H7 (cell line): Measurements from ENCODE around the gene AGAP1. TPM values are rescaled to one million over a fixed set of nuclear protein-coding genes. Genes with fewer than 3 reads are reported as not detected.

Experiments
- DNase-seq: peaks from one replicate; pipeline ENCODE4 v3.0.0; 2012
- H3K27me3 ChIP-seq: 2 replicates; pipeline ENCODE4 v1.6.0; 2011; ENCODE audit warnings: mild to moderate bottlenecking, low read length; ENCODE audit not compliant: control insufficient read depth, insufficient read depth
- H3K36me3 ChIP-seq: replicated peaks from 2 replicates; pipeline ENCODE4 v1.5.1; 2011; ENCODE audit warnings: low read length; ENCODE audit not compliant: control insufficient read depth, insufficient read depth
- H3K4me3 ChIP-seq: 2 replicates; pipeline ENCODE4 v1.5.1; 2011; ENCODE audit warnings: low read depth, mild to moderate bottlenecking, control low read depth, low read length, moderate library complexity; ENCODE audit not compliant: insufficient read depth
- total RNA-seq: library from RNA; depleted of rRNA; stranded (reverse); fragments of >200 nt; shearing (Covaris generic); gene quantifications from 2 replicates; pipeline ENCODE4 v1.2.3, GENCODE V29; 2014

The AGAP1 gene
- total RNA-seq, 1 experiment from 2014 or later: 12.6 TPM

GRCh38 chr2:235918876-235919275, 425.0 kb downstream of the AGAP1 start:
- Histone ChIP-seq H3K27me3 (no peaks in the 10 kb centered on the region), H3K4me3 (no peak overlapping the region), H3K36me3 (no peaks in the 10 kb centered on the region)
- no peak for DNase-seq

DNA sequence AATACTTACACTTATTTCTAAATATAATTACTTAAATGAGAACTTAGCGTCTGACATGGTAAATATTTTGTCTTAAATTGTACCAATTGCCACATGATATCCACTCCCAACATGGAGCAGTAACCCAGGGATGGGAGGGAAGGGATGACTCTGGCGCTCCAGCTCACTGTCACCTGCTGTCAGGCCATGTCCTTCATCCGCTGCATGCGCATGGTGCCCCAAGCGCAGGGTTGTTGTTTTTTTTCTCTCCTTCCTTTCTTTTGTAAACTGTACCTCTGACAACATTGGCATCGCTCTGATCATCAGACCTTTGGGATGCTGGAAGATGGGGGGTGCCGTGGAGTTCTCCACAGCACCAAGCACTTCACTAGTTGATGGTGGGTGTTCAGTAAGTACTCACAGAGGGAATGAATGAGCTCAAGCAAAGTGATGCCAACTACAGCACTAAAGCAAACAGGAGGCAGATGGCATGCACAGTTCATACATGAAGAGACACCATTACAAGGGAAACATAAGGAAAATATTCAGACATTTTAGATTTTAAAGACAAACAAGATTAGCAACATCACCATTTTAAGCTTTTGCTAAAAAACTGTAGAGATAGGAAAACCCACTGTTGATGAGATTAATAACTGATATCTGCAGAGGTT, 426.5 kb downstream of the AGAP1 start:
- no peaks in the 10 kb centered on the region for H3K27me3 ChIP-seq
- H3K36me3 ChIP-seq: no peaks in the 10 kb centered on the region
- DNase-seq: no peak
- H3K4me3 ChIP-seq: no peak overlapping the region

GRCh38 chr2:235921508-235922191, 427.8 kb downstream of the AGAP1 start:
- Histone ChIP-seq H3K27me3 (no peaks in the 10 kb centered on the region), H3K36me3 (no peaks in the 10 kb centered on the region), H3K4me3 (no peak overlapping the region)
- DNase-seq: no peak

- peak; percentile 60 for DNase-seq
- Histone ChIP-seq H3K27me3 (no peaks in the 10 kb centered on the region), H3K36me3 (no peaks in the 10 kb centered on the region), H3K4me3 (no peak overlapping the region)
Observed at GRCh38 chr2:235922839-235923238, 429.0 kb downstream of the AGAP1 start.

DNA sequence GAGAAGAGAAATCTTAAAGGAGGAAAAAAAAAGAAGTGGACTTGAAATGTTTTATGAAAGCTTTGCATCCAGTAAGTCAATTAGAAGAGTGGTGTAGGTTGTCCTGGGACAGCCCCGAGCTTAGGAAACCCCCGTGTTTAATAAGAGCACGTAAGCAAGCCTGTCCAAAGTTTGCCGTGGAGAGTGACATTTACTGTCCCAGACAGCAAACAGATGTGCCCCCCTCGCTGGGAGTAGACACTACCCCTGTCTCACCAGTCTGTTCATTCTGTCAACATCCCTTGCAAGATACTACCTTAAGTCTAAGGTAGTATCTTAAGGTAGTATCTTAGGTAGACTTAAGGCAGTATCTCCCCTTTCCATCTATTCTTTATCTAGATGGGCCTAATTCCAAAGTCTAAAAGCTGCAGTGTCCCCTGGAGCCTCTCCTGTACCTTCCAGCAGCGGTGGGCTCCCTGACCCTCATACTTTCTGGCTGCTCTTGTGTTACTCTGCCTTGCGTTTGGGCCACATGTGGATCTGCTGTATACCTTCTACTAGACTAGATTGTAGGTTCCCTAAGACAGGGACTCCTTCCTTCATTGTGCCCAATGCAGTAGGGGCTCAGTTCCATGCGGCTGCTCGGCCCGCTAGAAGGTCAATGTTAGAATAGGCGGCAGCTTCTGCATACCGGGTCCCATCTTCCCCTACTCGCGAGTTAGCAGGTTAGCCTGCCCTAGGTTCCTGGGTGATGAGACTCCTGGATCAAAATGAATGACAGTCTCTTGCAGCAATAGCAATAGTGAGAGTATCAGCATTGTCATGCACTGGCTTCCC, 430.2 kb downstream of the AGAP1 start:
- no peaks in the 10 kb centered on the region for H3K36me3 ChIP-seq
- no peaks in the 10 kb centered on the region for H3K27me3 ChIP-seq
- no peak overlapping the region for H3K4me3 ChIP-seq
- no peak for DNase-seq

DNA sequence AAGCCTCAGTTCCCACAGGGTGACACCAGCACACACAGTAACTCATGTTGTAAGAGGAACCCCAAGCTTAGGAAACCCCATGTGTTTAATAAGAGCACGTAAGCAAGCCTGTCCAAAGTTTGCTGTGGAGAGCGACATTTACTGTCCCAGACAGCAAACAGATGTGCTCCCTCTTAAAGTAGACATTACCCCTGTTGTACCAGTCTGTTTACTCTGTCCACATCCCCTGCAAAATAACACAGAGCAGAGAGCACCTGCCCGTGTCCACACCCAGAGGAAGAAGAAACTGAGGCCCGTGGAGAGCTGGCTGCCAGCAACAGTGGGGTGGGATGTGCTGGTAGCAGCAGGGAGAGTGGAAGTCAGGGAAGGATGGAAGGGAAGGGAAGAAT, 430.8 kb downstream of the AGAP1 start:
- no peaks in the 10 kb centered on the region for H3K27me3 ChIP-seq
- H3K4me3 ChIP-seq: no peak overlapping the region
- no peak for DNase-seq
- no peaks in the 10 kb centered on the region for H3K36me3 ChIP-seq

DNA sequence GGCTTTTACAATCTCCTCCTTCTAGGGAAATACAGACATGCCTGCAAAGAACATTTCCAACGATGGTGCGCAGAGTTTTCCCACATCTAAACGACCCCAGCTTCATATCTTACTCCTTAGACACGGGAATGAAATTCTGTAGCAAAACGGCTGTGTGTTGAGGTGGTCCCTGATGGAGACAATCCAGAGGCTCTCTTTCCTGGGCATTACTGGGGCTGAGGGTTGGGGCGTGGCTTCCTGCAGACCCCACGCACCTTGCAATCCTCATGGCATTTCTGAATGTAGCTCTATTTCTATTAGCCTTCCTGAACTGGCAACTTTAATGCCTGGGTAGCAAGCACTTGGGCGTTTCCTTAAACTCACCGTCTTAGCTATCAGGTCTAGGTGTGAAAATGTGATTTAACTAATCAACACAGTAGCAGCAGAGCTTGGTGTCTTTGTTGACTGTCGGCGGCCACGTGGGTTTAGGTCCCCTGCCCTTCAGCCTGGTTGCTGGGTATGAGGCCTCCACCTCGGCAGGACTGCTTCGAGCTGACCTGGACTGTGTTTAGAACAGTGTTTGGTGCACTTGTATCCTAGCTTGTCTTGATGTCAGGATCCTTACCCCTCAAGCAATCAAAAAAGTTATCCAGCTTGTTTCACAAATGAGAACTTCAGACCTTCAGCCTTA, 431.5 kb downstream of the AGAP1 start:
- no peak for DNase-seq
- H3K36me3 ChIP-seq: no peaks in the 10 kb centered on the region
- H3K4me3 ChIP-seq: no peak overlapping the region
- H3K27me3 ChIP-seq: no peaks in the 10 kb centered on the region

DNA sequence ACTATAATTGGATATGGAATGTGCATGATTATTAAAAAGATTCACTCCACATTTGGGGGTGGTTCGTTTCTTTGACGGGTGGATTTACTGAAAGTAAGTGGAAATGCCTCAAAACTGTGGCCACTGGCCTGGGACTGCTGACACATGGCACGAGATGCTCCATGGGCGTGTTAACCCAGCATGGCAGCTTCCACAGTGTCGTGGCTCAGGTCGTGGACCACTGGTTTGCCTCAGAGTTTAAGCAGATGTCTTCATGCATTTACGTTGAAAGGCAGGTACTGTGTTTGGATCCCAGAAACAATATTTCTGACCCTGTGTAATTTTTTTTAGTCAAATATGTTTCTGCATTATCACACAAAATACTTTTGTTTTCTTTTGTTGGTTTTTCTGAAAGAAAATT, 432.4 kb downstream of the AGAP1 start:
- no peak for DNase-seq
- Histone ChIP-seq H3K4me3 (no peak overlapping the region), H3K27me3 (no peaks in the 10 kb centered on the region), H3K36me3 (no peaks in the 10 kb centered on the region)

DNA sequence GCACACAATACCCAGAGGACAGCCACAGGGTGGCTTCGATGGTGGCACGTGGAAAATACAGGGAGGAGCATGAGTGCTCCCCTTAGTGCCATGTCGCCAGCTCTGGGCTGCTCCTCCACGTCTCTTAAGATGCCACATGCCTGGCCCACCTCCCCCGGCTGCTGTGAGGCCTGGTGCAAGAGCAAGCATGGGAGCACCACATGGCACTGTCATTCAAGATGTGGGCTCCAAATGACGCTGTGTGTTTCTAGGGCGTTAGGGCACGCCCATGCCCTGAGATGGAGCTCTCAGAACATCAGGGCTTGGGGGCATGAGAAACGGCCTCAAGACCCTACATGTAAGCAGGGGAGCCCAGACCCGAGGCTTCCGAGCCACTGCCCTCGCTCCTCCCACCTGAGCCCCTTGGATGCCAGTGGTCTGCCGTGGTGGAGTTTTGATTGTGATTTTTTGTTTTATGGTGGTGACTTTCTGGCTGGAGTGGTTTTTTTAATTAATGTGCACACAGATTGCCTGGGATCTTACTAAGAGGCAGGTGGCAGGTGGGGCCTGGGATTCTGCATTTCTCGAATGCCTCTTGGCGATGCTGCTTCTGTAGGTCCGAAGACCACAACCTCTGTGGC, 435.0 kb downstream of the AGAP1 start:
- no peak for DNase-seq
- Histone ChIP-seq H3K36me3 (no peaks in the 10 kb centered on the region), H3K27me3 (no peaks in the 10 kb centered on the region), H3K4me3 (no peak overlapping the region)

DNA sequence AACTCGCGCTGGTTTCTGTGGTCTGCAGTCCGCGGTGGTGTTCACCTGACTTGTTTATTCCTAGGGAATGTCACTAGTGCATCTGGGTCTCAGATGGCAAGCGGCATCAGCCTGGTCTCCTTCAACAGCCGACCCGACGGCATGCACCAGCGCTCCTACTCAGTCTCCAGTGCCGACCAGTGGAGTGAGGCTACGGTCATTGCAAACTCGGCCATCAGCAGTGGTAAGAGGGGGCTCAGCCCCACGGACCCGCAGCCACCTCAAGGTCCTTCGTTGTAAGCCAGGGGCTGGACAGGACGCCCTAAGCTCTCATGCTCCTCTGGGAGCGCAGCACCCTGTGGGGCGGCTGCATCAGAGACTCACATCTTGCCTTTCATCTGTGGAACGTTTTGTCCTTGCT, 436.9 kb downstream of the AGAP1 start:
- no peak for DNase-seq
- H3K4me3 ChIP-seq: no peak overlapping the region
- no peaks in the 10 kb centered on the region for H3K27me3 ChIP-seq
- H3K36me3 ChIP-seq: 0 out of 2 replicates have a peak, but pooled peaks cover 1% of the 10 kb centered on the region

DNA sequence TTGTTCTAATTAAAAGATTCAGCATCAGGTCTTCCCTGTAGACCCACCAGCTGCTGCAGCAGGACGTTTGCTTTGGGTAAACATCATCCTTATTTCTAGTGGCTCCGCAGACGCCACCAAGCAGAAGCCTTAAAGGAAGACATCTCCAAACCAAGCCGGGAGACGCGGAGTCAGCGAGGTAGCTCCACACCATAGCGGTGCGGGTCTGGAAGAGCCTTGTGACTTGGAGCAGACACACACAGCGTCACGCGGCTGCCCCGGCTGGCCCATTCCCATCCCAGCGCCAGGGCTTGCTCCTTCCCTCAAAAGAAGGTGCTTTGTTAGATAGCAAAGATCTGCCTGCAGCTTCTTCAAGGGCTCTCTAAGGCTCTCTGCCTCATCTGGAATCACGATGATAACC, 437.8 kb downstream of the AGAP1 start:
- no peak for DNase-seq
- 0 out of 2 replicates have a peak, but pooled peaks cover 1% of the 10 kb centered on the region for H3K36me3 ChIP-seq
- H3K4me3 ChIP-seq: no peak overlapping the region
- H3K27me3 ChIP-seq: no peaks in the 10 kb centered on the region

GRCh38 chr2:235934059-235934773, 440.4 kb downstream of the AGAP1 start:
- Histone ChIP-seq H3K36me3 (0 out of 2 replicates have a peak, but pooled peaks cover 1% of the 10 kb centered on the region), H3K27me3 (no peaks in the 10 kb centered on the region), H3K4me3 (no peak overlapping the region)
- no peak for DNase-seq

- DNase-seq: no peak
Observed at GRCh38 chr2:235934774-235935484, 441.1 kb downstream of the AGAP1 start.

More at GRCh38 chr2:235934774-235935484, 441.1 kb downstream of the AGAP1 start:
- Histone ChIP-seq H3K36me3 (peaks cover 2% of the 10 kb centered on the region), H3K4me3 (no peak overlapping the region), H3K27me3 (no peaks in the 10 kb centered on the region)
